Calu3 (cell line): ENCODE measurements around the gene TEX264. TPM values are rescaled to one million over a fixed set of nuclear protein-coding genes. Genes with fewer than 3 reads are reported as not detected.

Experiments used
- BruUV-seq: library from RNA; stranded (reverse); fragments of 400-500 nt; replicated peaks from 2 replicates; lab custom pipeline; 2021; lab: Mats Ljungman, UMichigan
- CTCF ChIA-PET: fragments of 300-600 bp; sonication (Branson Sonifier 250); formaldehyde crosslinking; loops from one replicate; lab custom pipeline; 2022; ENCODE audit warnings: antibody characterized with exemption; lab: Charles Lee
- DNase-seq: peaks from one replicate; pipeline ENCODE4 v3.0.0; 2022
- H3K27ac Mint-ChIP-seq: one replicate; pipeline ENCODE4 v1.8.0; 2022; ENCODE audit warnings: mixed read lengths; ENCODE audit not compliant: unreplicated experiment
- H3K27me3 Mint-ChIP-seq: one replicate; pipeline ENCODE4 v1.8.0; 2022; ENCODE audit warnings: mixed read lengths; ENCODE audit not compliant: unreplicated experiment
- H3K36me3 Mint-ChIP-seq: one replicate; pipeline ENCODE4 v1.8.0; 2022; ENCODE audit warnings: mild to moderate bottlenecking, moderate library complexity, mixed read lengths; ENCODE audit not compliant: insufficient read depth, unreplicated experiment
- H3K4me1 Mint-ChIP-seq: one replicate; pipeline ENCODE4 v1.8.0; 2022; ENCODE audit warnings: mild to moderate bottlenecking, low read depth, mixed read lengths; ENCODE audit not compliant: unreplicated experiment
- H3K4me3 Mint-ChIP-seq: one replicate; pipeline ENCODE4 v1.8.0; 2022; ENCODE audit warnings: mild to moderate bottlenecking, low read depth, moderate library complexity, mixed read lengths; ENCODE audit not compliant: unreplicated experiment
- H3K9me3 Mint-ChIP-seq: one replicate; pipeline ENCODE4 v1.8.0; 2022; ENCODE audit warnings: low read depth, mixed read lengths; ENCODE audit not compliant: unreplicated experiment
- intact Hi-C: fragments of 100-400 bp; cut with micrococcal nuclease; formaldehyde crosslinking; loops from one replicate; pipeline ENCODE4 v1.10.0; 2022; ENCODE audit not compliant: unreplicated experiment
- total RNA-seq: library from RNA; stranded (reverse); gene quantifications from 2 replicates; pipeline ENCODE4 v1.2.3, GENCODE V29; 2022
- TF ChIP-seq, protein P1 (sequence below): fragments of 200-600 bp; IDR thresholded peaks from one replicate; pipeline ENCODE4 v1.8.0; 2022; ENCODE audit warnings: antibody characterized with exemption; ENCODE audit not compliant: unreplicated experiment

The TEX264 gene
- total RNA-seq, 1 experiment from 2014 or later = 37.0 TPM

DNA sequence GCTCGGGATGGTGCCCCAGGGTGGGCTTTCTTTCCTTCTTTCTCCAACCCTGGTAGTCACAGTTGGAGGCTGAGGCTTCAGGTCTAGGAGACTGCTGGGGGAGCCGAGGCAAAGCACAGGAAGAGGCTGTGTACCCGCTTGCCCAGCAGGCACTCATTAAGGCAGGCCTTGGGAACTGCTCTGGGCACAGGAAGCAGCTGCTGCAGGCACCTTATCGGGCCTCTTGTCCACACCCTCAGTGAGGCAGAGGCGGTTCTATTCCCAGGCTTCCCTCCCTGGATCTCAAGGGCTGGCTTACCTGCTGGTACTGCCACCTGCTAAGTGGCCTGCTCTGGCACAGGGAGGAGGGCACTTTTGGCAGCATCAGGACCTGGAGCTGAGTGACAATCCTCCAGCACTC is 20.0 kb downstream of the TEX264 start:
- no peak overlapping the region for H3K27ac Mint-ChIP-seq
- intact Hi-C loops = no loop called here
- no peaks in the 10 kb centered on the region for H3K27me3 Mint-ChIP-seq
- TF ChIP-seq, protein P1, sequence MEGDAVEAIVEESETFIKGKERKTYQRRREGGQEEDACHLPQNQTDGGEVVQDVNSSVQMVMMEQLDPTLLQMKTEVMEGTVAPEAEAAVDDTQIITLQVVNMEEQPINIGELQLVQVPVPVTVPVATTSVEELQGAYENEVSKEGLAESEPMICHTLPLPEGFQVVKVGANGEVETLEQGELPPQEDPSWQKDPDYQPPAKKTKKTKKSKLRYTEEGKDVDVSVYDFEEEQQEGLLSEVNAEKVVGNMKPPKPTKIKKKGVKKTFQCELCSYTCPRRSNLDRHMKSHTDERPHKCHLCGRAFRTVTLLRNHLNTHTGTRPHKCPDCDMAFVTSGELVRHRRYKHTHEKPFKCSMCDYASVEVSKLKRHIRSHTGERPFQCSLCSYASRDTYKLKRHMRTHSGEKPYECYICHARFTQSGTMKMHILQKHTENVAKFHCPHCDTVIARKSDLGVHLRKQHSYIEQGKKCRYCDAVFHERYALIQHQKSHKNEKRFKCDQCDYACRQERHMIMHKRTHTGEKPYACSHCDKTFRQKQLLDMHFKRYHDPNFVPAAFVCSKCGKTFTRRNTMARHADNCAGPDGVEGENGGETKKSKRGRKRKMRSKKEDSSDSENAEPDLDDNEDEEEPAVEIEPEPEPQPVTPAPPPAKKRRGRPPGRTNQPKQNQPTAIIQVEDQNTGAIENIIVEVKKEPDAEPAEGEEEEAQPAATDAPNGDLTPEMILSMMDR = no peak
- DNase-seq = no peak
- H3K36me3 Mint-ChIP-seq = peaks cover 2% of the 10 kb centered on the region
- H3K4me3 Mint-ChIP-seq = no peak overlapping the region
- no TSS peak for BruUV-seq
- no peaks in the 10 kb centered on the region for H3K9me3 Mint-ChIP-seq
- H3K4me1 Mint-ChIP-seq = no peaks in the 10 kb centered on the region
- CTCF ChIA-PET = interaction anchor here (1.1 kb wide), 1 partner anchor 9 kb away, joined by 3 read pairs; no protein-coding TSS in a partner anchor

DNA sequence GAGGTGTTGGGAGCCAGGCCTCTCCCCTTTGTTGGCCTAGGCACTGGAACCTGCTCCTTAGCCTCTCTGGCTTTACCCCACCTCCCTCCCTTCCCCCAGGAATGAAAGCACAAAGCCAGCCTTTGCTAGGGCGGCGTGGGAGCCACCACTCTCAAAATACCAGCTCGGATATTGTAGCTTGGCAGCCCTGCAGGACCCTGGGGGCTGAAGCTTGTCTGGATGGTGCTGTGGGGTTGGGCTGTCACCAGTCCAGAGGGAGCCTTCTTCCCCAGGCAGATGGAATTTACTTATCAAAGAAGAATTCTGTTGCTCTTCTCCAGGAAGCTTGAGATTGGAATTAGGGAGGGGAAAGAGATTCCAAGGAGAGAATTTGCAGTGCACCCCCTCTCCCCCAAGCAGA is 20.9 kb downstream of the TEX264 start:
- no peaks in the 10 kb centered on the region for H3K9me3 Mint-ChIP-seq
- no peaks in the 10 kb centered on the region for H3K27me3 Mint-ChIP-seq
- TF ChIP-seq, protein P1 = no peak
- no peaks in the 10 kb centered on the region for H3K4me1 Mint-ChIP-seq
- intact Hi-C loops = no loop called here
- H3K27ac Mint-ChIP-seq = no peak overlapping the region
- CTCF ChIA-PET = interaction anchor here (0.9 to 1.1 kb wide), 2 partner anchors 10 to 16 kb away, joined by 3 read pairs; no protein-coding TSS in a partner anchor
- no peak overlapping the region for H3K4me3 Mint-ChIP-seq
- H3K36me3 Mint-ChIP-seq = no peaks in the 10 kb centered on the region
- no TSS peak for BruUV-seq
- DNase-seq = no peak

DNA sequence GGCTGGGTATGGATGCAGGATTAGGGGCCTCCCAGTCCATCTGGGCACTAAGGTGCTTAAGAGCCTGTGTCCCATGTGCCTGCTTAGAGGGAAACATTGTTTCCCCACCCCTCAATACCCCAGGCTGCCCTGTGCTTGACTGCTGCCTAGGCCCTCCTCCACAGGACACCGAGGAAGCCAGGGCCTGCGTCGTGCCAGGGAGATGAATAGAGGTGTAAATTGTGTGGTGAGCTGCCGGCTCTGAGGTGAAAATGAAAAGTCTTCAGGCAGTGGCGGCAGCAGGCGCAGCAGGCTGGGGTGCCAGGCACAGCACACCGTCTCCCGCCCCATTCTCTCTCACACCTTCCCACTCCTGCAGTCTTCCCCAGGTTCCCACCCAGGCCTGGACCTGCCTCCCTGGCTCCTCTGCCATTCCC is 21.9 kb downstream of the TEX264 start:
- no TSS peak for BruUV-seq
- Mint-ChIP-seq H3K4me3 (no peak overlapping the region), H3K9me3 (no peaks in the 10 kb centered on the region), H3K36me3 (no peaks in the 10 kb centered on the region), H3K27me3 (no peaks in the 10 kb centered on the region), H3K4me1 (no peaks in the 10 kb centered on the region), H3K27ac (no peak overlapping the region)
- TF ChIP-seq, protein P1 = no peak
- no peak for DNase-seq
- CTCF ChIA-PET = no interaction called here
- intact Hi-C loops = no loop called here

DNA sequence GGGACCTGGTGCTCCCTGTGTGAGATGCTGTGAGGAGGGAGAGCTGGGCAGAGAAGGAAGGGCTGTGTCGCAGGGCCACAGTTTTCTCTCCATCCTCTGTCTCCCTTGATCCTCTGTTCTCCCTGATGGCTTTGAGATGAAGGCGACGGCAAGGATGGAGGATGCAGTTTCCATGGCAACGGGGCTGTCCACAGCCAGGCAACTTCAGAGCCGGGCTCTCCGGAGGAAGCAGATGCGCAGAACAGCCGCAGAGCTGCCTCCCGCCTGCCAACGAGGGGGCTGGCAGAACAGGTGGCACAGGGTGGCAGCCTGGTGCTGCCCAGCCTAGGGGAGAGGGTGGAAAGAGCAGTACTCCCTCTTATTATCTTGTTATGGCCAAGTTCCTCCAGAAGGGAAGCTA is 25.9 kb downstream of the TEX264 start:
- CTCF ChIA-PET = no interaction called here
- Mint-ChIP-seq H3K36me3 (no peaks in the 10 kb centered on the region), H3K27ac (no peak overlapping the region), H3K9me3 (no peaks in the 10 kb centered on the region), H3K4me3 (no peak overlapping the region), H3K27me3 (no peaks in the 10 kb centered on the region), H3K4me1 (no peaks in the 10 kb centered on the region)
- intact Hi-C loops = no loop called here
- DNase-seq = no peak
- TF ChIP-seq, protein P1 = no peak
- no TSS peak for BruUV-seq
